Esophagus squamous epithelium (tissue), 4 donors: ENCODE data around the gene CLEC2L.

Experiments used
- POLR2A ChIP-seq, 4 donors: fragments of 450-650 bp; IDR thresholded peaks; one replicate each; pipeline ENCODE4 v1.6.1; 2017; ENCODE audit warnings: antibody characterized with exemption in 4 of 4, mild to moderate bottlenecking in 4 of 4, moderate library complexity in 3 of 4
- TF ChIP-seq, protein P1 (sequence below), 6 experiments: fragments of 450-650 bp in 4 of 6; fragments of 200-600 bp in 2 of 6; sonication (generic) in 2 of 6; IDR thresholded peaks; one replicate each; pipeline ENCODE4 v1.5.1; 2016 to 2019; ENCODE audit warnings: antibody characterized with exemption in 6 of 6, mild to moderate bottlenecking in 4 of 6, moderate library complexity in 4 of 6

DNA sequence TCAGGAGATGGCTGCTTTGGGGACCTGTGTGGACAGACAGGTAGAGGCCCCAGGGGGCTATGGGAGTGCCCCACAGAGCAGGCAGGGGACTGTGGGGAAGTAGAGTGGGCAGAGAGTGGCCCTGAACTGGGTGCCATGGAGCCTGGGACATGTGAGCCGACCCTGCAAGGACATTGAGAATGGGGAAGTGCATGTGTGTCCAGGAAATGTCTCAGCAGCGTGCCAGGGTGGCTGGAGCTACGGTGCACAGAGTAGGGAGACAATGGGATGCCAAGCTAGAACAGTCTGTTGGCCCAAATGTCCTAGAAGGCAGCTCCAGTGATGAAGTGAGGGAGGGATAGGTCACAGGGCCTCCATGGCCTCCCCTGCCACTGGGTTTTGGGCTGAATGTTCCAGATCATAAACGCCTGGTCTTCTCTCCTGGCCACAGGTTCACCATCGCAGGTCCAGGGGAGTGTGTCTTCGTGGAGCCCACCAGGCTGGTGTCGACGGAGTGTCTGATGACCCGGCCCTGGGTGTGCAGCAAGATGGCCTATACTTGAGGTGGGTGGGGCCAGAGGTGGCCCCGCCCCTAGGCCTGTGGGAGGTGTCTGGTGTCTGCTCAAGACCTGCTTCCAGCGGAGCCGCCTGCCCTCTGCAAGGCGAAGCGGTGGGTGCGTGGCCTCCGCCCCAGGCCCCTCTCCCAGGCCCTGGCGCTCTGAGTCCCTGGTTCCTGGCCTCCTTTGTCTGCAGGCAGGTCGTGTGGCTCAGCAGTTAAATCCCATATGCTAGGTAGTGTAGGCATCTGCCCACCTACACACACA is 20.5 kb downstream of the CLEC2L start:
- TF ChIP-seq, protein P1, sequence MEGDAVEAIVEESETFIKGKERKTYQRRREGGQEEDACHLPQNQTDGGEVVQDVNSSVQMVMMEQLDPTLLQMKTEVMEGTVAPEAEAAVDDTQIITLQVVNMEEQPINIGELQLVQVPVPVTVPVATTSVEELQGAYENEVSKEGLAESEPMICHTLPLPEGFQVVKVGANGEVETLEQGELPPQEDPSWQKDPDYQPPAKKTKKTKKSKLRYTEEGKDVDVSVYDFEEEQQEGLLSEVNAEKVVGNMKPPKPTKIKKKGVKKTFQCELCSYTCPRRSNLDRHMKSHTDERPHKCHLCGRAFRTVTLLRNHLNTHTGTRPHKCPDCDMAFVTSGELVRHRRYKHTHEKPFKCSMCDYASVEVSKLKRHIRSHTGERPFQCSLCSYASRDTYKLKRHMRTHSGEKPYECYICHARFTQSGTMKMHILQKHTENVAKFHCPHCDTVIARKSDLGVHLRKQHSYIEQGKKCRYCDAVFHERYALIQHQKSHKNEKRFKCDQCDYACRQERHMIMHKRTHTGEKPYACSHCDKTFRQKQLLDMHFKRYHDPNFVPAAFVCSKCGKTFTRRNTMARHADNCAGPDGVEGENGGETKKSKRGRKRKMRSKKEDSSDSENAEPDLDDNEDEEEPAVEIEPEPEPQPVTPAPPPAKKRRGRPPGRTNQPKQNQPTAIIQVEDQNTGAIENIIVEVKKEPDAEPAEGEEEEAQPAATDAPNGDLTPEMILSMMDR (IDR thresholded peaks at IDR 0.05) = no peak
- TF ChIP-seq POLR2A (IDR thresholded peaks at IDR 0.05) = no peak
